IMR-90 (cell line): ENCODE results near the gene MPPED1. TPM values are rescaled to one million over a fixed set of nuclear protein-coding genes. Genes with fewer than 3 reads are reported as not detected.

Source experiments
- ATAC-seq: fragments of 200-7000 bp; cut with Tn5 transposase; 2 replicates; pipeline ENCODE4 v1.9.1; 2020; ENCODE audit warnings: low read depth, mild to moderate bottlenecking, moderate library complexity
- BruUV-seq: library from RNA; stranded (reverse); fragments of 400-500 nt; replicated peaks from 2 replicates; lab custom pipeline; 2021; lab: Mats Ljungman, UMichigan
- CTCF ChIA-PET: fragments of 300-600 bp; formaldehyde crosslinking; extraction: SDS; loops from one replicate; lab custom pipeline; 2021; ENCODE audit warnings: antibody characterized with exemption; lab: Yijun Ruan, JAX
- POLR2A ChIA-PET: fragments of 300-600 bp; sonication (Branson Sonifier 250); formaldehyde crosslinking; loops from one replicate; lab custom pipeline; 2022; ENCODE audit warnings: antibody characterized with exemption; ENCODE audit not compliant: unreplicated experiment; lab: Charles Lee
- DNase-seq: peaks from one replicate; pipeline ENCODE4 v3.0.0; 2013
- H2AFZ ChIP-seq: replicated peaks from 2 replicates; pipeline ENCODE3; 2013; ENCODE audit warnings: low read length, mild to moderate bottlenecking; ENCODE audit not compliant: poor library complexity
- H2AK5ac ChIP-seq: 2 replicates; pipeline ENCODE4 v1.6.1; 2013; ENCODE audit warnings: low read depth, low read length, inconsistent platforms
- H2AK9ac ChIP-seq: replicated peaks from 2 replicates; pipeline ENCODE3; 2013; ENCODE audit warnings: mild to moderate bottlenecking, low read depth, low read length, moderate library complexity; ENCODE audit not compliant: poor library complexity
- H2BK120ac ChIP-seq: 2 replicates; pipeline ENCODE4 v1.6.1; 2013; ENCODE audit warnings: low read depth, low read length, inconsistent platforms
- H2BK15ac ChIP-seq: 3 replicates; pipeline ENCODE4 v1.6.1; 2013; ENCODE audit warnings: low read depth, low read length, inconsistent platforms
- H2BK20ac ChIP-seq: 2 replicates; pipeline ENCODE4 v1.6.1; 2013; ENCODE audit warnings: low read depth, mild to moderate bottlenecking, inconsistent platforms, low read length, moderate library complexity
- H2BK5ac ChIP-seq: 2 replicates; pipeline ENCODE4 v1.6.1; 2013; ENCODE audit warnings: mild to moderate bottlenecking, low read depth, low read length, inconsistent platforms; ENCODE audit not compliant: poor library complexity, severe bottlenecking
- H3K14ac ChIP-seq: replicated peaks from 2 replicates; pipeline ENCODE4 v1.6.1; 2013; ENCODE audit warnings: low read depth, low read length, inconsistent platforms
- H3K18ac ChIP-seq: 2 replicates; pipeline ENCODE4 v1.6.1; 2013; ENCODE audit warnings: low read depth, low read length, control low read depth
- H3K23ac ChIP-seq: 2 replicates; pipeline ENCODE4 v1.6.1; 2013; ENCODE audit warnings: low read depth, low read length, inconsistent platforms
- H3K27ac ChIP-seq: 2 replicates; pipeline ENCODE4 v1.5.1; 2013; ENCODE audit warnings: mild to moderate bottlenecking, control low read depth, low read length; ENCODE audit not compliant: insufficient read depth
- H3K27me3 ChIP-seq: 2 replicates; pipeline ENCODE4 v1.6.1; 2013; ENCODE audit warnings: low read length; ENCODE audit not compliant: control insufficient read depth, insufficient read depth
- H3K36me3 ChIP-seq: 2 replicates; pipeline ENCODE4 v1.6.1; 2013; ENCODE audit warnings: low read length, mixed read lengths; ENCODE audit not compliant: control insufficient read depth, insufficient read depth
- H3K4ac ChIP-seq: 2 replicates; pipeline ENCODE4 v1.6.1; 2013; ENCODE audit warnings: low read depth, low read length, inconsistent platforms
- H3K4me1 ChIP-seq: 2 replicates; pipeline ENCODE4 v1.6.1; 2013; ENCODE audit warnings: low read length, mixed read lengths; ENCODE audit not compliant: control insufficient read depth, insufficient read depth
- H3K4me2 ChIP-seq: 2 replicates; pipeline ENCODE4 v1.6.1; 2013; ENCODE audit warnings: low read depth, mild to moderate bottlenecking, control low read depth, low read length, moderate library complexity
- H3K4me3 ChIP-seq: 2 replicates; pipeline ENCODE4 v1.5.1; 2013; ENCODE audit warnings: low read depth, mild to moderate bottlenecking, control low read depth, low read length, moderate library complexity; ENCODE audit not compliant: insufficient read depth
- H3K56ac ChIP-seq: 2 replicates; pipeline ENCODE4 v1.6.1; 2013; ENCODE audit warnings: low read length, inconsistent platforms; ENCODE audit not compliant: insufficient read depth; ENCODE audit errors: extremely low read depth
- H3K79me1 ChIP-seq, 2 experiments: 2 replicates each; pipeline ENCODE4 v1.6.1; 2013; ENCODE audit warnings: low read length in 2 of 2, inconsistent platforms in 1 of 2, low read depth in 1 of 2
- H3K9ac ChIP-seq: 2 replicates; pipeline ENCODE4 v1.6.1; 2013; ENCODE audit warnings: low read depth, low read length, control low read depth
- H3K9me1 ChIP-seq: 2 replicates; pipeline ENCODE4 v1.6.1; 2013; ENCODE audit warnings: low read length, inconsistent platforms; ENCODE audit not compliant: insufficient read depth
- H3K9me3 ChIP-seq: 2 replicates; pipeline ENCODE4 v1.6.1; 2013; ENCODE audit warnings: low read length; ENCODE audit not compliant: control insufficient read depth, insufficient read depth
- H4K20me1 ChIP-seq: 2 replicates; pipeline ENCODE4 v1.6.1; 2013; ENCODE audit warnings: low read length, inconsistent platforms; ENCODE audit not compliant: insufficient read depth
- H4K5ac ChIP-seq: 2 replicates; pipeline ENCODE4 v1.6.1; 2013; ENCODE audit warnings: mild to moderate bottlenecking, low read depth, low read length, control low read depth
- H4K8ac ChIP-seq, 2 experiments: 2 replicates each; pipeline ENCODE4 v1.6.1; 2013; ENCODE audit warnings: low read depth in 2 of 2, low read length in 2 of 2, control low read depth in 1 of 2, inconsistent platforms in 1 of 2
- H4K91ac ChIP-seq: 2 replicates; pipeline ENCODE4 v1.6.1; 2013; ENCODE audit warnings: low read depth, low read length, inconsistent platforms; ENCODE audit not compliant: insufficient read depth
- BHLHE40 ChIP-seq: fragments of 150-350 bp; IDR thresholded peaks from 2 replicates; pipeline ENCODE4 v1.6.1; 2016; ENCODE audit warnings: mild to moderate bottlenecking, low read depth, low read length
- CHD1 ChIP-seq: IDR thresholded peaks from 2 replicates; pipeline ENCODE4 v1.6.1; 2012; ENCODE audit warnings: low read depth, low read length, improper control_type of control experiment
- FOS ChIP-seq: fragments of 150-350 bp; IDR thresholded peaks from 2 replicates; pipeline ENCODE4 v1.6.1; 2016; ENCODE audit warnings: low read depth, low read length
- MAFK ChIP-seq: IDR thresholded peaks from 2 replicates; pipeline ENCODE4 v1.6.1; 2012; ENCODE audit warnings: low read depth, low read length, improper control_type of control experiment
- MXI1 ChIP-seq: IDR thresholded peaks from 2 replicates; pipeline ENCODE4 v1.6.1; 2012; ENCODE audit warnings: low read depth, mild to moderate bottlenecking, low read length, moderate library complexity, borderline replicate concordance
- NFE2L2 ChIP-seq: fragments of 150-350 bp; IDR thresholded peaks from 2 replicates; pipeline ENCODE4 v1.6.1; 2016; ENCODE audit warnings: low read depth, mild to moderate bottlenecking, low read length
- POLR2A ChIP-seq: IDR thresholded peaks from 2 replicates; pipeline ENCODE4 v1.6.1; 2012; ENCODE audit warnings: mild to moderate bottlenecking, low read depth, low read length
- RAD21 ChIP-seq: IDR thresholded peaks from 2 replicates; pipeline ENCODE4 v1.6.1; 2012; ENCODE audit warnings: low read length, improper control_type of control experiment
- RCOR1 ChIP-seq: IDR thresholded peaks from 2 replicates; pipeline ENCODE4 v1.6.1; 2012; ENCODE audit warnings: mild to moderate bottlenecking, low read length, improper control_type of control experiment; ENCODE audit not compliant: insufficient replicate concordance
- RFX5 ChIP-seq: IDR thresholded peaks from 2 replicates; pipeline ENCODE4 v1.8.0; 2012; ENCODE audit warnings: low read depth, mild to moderate bottlenecking, low read length, moderate library complexity
- SMC3 ChIP-seq: fragments of 150-350 bp; IDR thresholded peaks from 2 replicates; pipeline ENCODE4 v1.6.1; 2016; ENCODE audit warnings: low read depth, mild to moderate bottlenecking, antibody characterized with exemption, low read length, moderate library complexity
- WGBS, 2 experiments: methylation state at CpG; one replicate each; pipeline versions ENCODE4 v1.1.5 to v1.1.7; 2013; ENCODE audit warnings: missing lambda C conversion rate in 2 of 2; ENCODE audit not compliant: insufficient read length in 1 of 2; ENCODE audit errors: extremely low coverage in 2 of 2; 5-methylcytosine and 5-hydroxymethylcytosine counted together
- dilution Hi-C: fragments of 300-500 bp; cut with HindIII; formaldehyde crosslinking; loops from one replicate; pipeline ENCODE4 v1.14.3; 2018; ENCODE audit warnings: low sequenced_read_pairs; ENCODE audit not compliant: unreplicated experiment
- in situ Hi-C: fragments of 300-500 bp; cut with MboI; formaldehyde crosslinking; loops from 3 replicates; pipeline ENCODE4 v1.14.3; 2019; ENCODE audit warnings: low sequenced_read_pairs, inconsistent platforms, mixed read lengths
- intact Hi-C: fragments of 100-400 bp; cut with micrococcal nuclease; formaldehyde crosslinking; loops from 2 replicates; pipeline ENCODE4 v1.10.0; 2022
- polyA plus RNA-seq, 3 experiments: library from polyadenylated mRNA; depleted of rRNA; stranded (reverse); fragments of >200 nt; gene quantifications; 2 replicates each; pipeline ENCODE4 v1.2.3, GENCODE V29; 2012; ENCODE audit warnings: low replicate concordance in 1 of 3
- total RNA-seq: library from RNA; depleted of rRNA; stranded (reverse); fragments of >200 nt; gene quantifications from 2 replicates; pipeline ENCODE4 v1.2.3, GENCODE V29; 2012
- TF ChIP-seq, protein P1 (sequence below): fragments of 150-350 bp; IDR thresholded peaks from 2 replicates; pipeline ENCODE4 v1.6.1; 2017; ENCODE audit warnings: mild to moderate bottlenecking, antibody characterized with exemption, low read length, low read depth
- TF ChIP-seq, protein P2 (sequence below): fragments of 150-350 bp; IDR thresholded peaks from 2 replicates; pipeline ENCODE4 v1.6.1; 2016; ENCODE audit warnings: low read depth, mild to moderate bottlenecking, low read length, moderate library complexity, borderline replicate concordance
- TF ChIP-seq, protein P3 (sequence below): conservative IDR thresholded peaks from 2 replicates; pipeline ENCODE4 v1.5.1; 2012; ENCODE audit warnings: mild to moderate bottlenecking, low read depth, low read length, improper control_type of control experiment

The MPPED1 gene
- total and polyA plus RNA-seq, 2 of the 4 experiments (the other 2 are of a cell fraction) = not detected

DNA sequence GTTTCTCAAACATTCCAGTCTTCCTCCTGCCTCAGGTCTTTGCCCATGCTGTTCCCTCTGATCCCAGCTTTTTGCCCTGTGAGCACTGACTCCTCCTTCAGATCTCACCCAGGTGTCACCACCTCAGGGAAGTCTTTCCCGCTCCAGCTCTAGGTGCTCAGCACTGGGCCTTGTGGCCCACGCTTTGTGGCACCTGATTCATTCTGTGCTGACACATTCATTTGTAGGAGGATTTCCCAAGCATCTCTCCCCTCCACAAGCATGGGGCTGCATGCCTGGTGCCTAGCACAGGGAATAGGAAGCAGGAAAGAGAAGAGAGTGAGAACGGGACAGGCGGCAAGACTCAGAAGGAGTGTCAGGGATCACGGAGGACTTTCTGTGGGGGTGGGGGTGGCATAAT, 17.6 kb downstream of the MPPED1 start:
- Histone ChIP-seq H3K9me3 (no peaks in the 10 kb centered on the region), H3K79me1 (no peaks in the 10 kb centered on the region), H3K4me2 (no peak overlapping the region), H3K18ac (no peak overlapping the region), H3K36me3 (no peaks in the 10 kb centered on the region), H3K27me3 (peaks cover 28% of the 10 kb centered on the region; the same call in 1 of the 2 replicates), H3K23ac (no peak overlapping the region), H2BK120ac (no peak overlapping the region), H4K20me1 (no peaks in the 10 kb centered on the region), H2BK20ac (no peak overlapping the region), H3K4ac (no peak overlapping the region), H2BK15ac (no peak overlapping the region), H2AFZ (no peak overlapping the region), H4K5ac (no peak overlapping the region), H2BK5ac (no peak overlapping the region), H3K4me1 (no peaks in the 10 kb centered on the region), H2AK9ac (no peak overlapping the region), H3K9me1 (no peaks in the 10 kb centered on the region), H3K27ac (no peak overlapping the region), H4K91ac (no peak overlapping the region), H3K56ac (no peak overlapping the region), H2AK5ac (no peak overlapping the region), H3K9ac (no peak overlapping the region), H3K4me3 (no peak overlapping the region), H4K8ac (no peak overlapping the region), H3K14ac (no peak overlapping the region)
- intact Hi-C loops (no loop called here), in situ Hi-C loops (no loop called here), dilution Hi-C loops (no loop called here)
- ChIA-PET CTCF (no interaction called here), POLR2A (no interaction called here)
- ATAC-seq = no peak
- TF ChIP-seq NFE2L2 = no peak
- TF ChIP-seq MAFK = no peak
- TF ChIP-seq MXI1 = no peak
- TF ChIP-seq, protein P1, sequence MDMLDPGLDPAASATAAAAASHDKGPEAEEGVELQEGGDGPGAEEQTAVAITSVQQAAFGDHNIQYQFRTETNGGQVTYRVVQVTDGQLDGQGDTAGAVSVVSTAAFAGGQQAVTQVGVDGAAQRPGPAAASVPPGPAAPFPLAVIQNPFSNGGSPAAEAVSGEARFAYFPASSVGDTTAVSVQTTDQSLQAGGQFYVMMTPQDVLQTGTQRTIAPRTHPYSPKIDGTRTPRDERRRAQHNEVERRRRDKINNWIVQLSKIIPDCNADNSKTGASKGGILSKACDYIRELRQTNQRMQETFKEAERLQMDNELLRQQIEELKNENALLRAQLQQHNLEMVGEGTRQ = no peak
- no peak for TF ChIP-seq CHD1
- no peak for TF ChIP-seq POLR2A
- TF ChIP-seq SMC3 = no peak
- TF ChIP-seq RCOR1 = no peak
- TF ChIP-seq FOS = no peak
- no peak for TF ChIP-seq BHLHE40
- TF ChIP-seq, protein P2, sequence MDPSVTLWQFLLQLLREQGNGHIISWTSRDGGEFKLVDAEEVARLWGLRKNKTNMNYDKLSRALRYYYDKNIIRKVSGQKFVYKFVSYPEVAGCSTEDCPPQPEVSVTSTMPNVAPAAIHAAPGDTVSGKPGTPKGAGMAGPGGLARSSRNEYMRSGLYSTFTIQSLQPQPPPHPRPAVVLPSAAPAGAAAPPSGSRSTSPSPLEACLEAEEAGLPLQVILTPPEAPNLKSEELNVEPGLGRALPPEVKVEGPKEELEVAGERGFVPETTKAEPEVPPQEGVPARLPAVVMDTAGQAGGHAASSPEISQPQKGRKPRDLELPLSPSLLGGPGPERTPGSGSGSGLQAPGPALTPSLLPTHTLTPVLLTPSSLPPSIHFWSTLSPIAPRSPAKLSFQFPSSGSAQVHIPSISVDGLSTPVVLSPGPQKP = no peak
- TF ChIP-seq, protein P3, sequence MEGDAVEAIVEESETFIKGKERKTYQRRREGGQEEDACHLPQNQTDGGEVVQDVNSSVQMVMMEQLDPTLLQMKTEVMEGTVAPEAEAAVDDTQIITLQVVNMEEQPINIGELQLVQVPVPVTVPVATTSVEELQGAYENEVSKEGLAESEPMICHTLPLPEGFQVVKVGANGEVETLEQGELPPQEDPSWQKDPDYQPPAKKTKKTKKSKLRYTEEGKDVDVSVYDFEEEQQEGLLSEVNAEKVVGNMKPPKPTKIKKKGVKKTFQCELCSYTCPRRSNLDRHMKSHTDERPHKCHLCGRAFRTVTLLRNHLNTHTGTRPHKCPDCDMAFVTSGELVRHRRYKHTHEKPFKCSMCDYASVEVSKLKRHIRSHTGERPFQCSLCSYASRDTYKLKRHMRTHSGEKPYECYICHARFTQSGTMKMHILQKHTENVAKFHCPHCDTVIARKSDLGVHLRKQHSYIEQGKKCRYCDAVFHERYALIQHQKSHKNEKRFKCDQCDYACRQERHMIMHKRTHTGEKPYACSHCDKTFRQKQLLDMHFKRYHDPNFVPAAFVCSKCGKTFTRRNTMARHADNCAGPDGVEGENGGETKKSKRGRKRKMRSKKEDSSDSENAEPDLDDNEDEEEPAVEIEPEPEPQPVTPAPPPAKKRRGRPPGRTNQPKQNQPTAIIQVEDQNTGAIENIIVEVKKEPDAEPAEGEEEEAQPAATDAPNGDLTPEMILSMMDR = no peak
- TF ChIP-seq RFX5 = no peak
- TF ChIP-seq RAD21 = no peak
- no TSS peak for BruUV-seq
- 100% methylated on average over 2 of the region's 5 CpGs; no CpG with 5 or more reads in 1 of the 2 experiments for WGBS, 2 experiments
- no peak for DNase-seq
